Measurements from ENCODE around the gene LACC1.

Gene LACC1

DNA sequence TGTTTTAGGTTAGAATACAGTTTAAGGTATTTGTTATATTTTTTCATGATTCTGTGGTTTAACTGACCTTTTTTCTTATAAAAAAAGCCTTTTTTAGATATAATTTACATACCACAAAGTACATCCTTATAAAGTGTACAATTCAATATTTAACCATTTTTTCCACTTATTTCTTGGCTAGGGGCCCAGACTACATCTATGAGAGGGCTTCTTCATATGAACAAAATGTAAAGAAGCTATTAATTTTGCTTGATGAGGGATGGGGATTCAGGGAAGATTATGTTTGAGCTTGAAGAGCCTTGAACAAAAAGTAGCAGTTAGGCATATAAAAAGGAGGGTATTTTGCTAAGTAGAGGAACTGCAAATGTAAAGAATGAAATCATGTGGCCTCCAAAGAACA is 2.4 kb upstream of the LACC1 start:
- TF ChIP-seq, protein P1, sequence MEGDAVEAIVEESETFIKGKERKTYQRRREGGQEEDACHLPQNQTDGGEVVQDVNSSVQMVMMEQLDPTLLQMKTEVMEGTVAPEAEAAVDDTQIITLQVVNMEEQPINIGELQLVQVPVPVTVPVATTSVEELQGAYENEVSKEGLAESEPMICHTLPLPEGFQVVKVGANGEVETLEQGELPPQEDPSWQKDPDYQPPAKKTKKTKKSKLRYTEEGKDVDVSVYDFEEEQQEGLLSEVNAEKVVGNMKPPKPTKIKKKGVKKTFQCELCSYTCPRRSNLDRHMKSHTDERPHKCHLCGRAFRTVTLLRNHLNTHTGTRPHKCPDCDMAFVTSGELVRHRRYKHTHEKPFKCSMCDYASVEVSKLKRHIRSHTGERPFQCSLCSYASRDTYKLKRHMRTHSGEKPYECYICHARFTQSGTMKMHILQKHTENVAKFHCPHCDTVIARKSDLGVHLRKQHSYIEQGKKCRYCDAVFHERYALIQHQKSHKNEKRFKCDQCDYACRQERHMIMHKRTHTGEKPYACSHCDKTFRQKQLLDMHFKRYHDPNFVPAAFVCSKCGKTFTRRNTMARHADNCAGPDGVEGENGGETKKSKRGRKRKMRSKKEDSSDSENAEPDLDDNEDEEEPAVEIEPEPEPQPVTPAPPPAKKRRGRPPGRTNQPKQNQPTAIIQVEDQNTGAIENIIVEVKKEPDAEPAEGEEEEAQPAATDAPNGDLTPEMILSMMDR (IDR thresholded peaks at IDR 0.05): no peak

DNA sequence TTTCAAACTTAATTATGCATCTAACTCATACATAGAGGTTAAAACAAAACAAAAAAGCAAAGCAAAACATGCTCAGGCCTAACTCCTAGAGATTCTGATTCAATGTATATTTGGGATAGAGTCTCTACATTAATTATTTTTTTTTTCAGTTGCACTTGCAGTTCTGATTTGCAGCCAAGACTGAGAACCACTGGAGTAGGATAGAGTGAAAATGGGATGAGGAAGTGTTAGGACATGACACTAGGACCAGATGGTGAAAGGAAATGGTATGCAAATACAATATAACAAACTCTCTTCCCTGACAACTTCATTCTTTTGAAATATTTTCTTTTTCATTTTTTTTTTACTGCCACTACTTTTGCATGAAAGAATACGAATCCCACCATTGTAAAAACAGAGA is 1.9 kb upstream of the LACC1 start:
- TF ChIP-seq, protein P1 (IDR thresholded peaks at IDR 0.05): no peak

DNA sequence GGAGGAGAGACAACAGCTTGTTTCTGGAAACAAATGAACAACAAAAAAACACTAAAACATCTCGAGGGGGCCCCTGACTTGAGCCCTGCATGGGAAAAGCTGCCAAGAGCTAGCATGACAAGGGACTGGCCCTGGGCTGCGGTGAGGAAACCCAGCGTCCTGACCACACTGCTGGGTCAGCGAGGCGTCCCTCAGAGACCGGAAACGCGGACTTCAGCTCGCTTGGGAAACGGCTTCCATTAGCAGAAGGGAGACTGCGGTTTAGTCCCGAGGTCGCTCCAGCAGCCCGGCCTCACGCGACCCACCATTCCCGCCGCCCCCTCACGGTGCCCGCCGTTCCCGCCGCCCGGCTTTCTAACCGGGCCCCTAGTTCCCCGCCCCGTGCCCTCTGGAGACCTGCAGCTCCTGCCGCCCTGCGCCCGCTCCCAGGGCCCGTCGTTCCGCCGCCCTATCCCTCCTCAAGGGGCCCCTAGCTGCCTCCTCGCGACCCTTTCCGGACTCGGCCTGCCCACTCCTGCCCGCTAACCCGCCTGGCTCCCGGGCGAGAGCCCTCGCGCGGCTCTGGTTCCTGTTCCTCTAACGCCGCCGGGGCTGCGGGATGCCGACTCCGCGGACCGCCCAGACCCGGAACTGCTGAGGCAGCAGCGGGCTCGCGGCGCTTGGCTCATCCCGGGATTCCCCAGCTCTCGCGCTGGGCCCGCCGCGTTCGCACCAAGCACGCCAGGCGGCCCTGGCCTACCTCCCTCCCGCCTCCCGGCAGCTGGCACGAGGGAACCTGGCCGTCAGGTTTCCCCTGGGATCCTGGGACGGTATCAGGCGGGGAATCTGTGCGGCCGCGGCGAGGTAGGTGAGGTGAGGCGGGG is 581 bp upstream of the LACC1 start, which contains the start of gene CCDC122:
Gene CCDC122 (minus strand): TSS at position 849 of the 863 bp plus-strand sequence. CDS start 10,364 bp downstream, outside the sequence.
- TF ChIP-seq, protein P1 (IDR thresholded peaks at IDR 0.05): no peak

DNA sequence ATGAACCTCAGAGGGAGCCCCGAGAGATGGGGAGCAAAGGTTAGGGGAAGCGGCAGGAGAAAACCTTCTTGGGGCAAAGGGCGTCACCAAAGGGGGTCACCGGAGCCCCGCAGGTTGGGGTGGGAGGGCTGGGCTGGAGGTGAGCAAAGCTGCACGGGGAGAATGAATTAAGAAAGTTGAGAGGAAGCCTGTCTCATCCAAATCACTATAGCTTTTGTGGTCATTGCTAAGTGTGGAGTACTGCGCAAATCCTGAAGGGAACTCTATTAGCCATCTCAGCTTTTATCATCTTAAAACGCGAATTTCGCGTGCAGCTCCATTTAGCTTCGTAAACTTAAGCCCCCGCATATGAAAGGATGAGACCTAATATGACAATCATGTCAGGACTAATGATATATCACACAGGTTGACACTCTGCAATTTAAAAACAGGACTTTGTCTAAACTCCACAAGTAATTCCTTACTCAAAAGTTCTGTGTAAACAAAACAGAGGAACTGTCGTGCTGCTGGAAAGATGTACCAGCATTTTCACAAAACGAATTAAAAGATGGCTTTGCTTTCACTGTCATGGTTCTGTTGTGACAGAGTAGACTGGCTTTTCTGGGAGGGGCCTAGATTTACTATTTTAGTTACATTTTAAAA is 631 bp downstream of the LACC1 start:
- TF ChIP-seq, protein P1 (IDR thresholded peaks at IDR 0.05): no peak

DNA sequence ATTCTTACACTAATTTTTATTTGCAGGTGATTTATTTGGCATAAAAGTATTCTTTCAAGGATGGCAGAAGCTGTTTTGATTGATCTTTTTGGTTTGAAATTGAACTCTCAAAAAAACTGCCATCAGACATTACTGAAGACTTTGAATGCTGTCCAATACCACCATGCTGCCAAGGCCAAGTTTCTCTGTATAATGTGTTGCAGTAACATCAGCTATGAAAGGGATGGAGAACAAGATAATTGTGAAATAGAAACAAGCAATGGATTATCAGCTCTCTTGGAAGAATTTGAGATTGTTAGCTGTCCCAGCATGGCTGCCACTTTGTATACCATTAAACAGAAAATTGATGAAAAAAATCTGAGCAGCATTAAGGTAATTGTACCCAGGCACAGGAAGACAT is 1.2 kb downstream of the LACC1 start:
- TF ChIP-seq, protein P1 (IDR thresholded peaks at IDR 0.05): no peak

DNA sequence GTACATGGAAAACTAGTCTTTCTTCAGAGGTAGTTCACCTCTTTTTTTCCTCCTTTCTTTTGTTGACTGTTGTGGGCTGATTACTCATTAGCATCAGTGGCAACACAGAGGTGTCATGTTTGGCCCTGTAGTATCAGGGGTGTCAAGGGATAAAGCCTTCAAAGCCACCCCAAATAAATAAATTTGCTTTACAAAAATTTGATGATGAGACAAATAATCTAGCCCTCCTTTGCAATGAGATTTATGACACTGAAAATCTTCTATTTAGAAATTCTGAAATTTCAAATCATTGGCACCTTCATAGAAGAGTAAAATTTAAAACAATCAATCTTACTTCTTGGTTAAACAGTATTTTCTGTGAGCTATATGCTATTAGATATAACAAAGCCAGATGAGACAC is 1.9 kb downstream of the LACC1 start:
- TF ChIP-seq, protein P1 (IDR thresholded peaks at IDR 0.05): no peak

DNA sequence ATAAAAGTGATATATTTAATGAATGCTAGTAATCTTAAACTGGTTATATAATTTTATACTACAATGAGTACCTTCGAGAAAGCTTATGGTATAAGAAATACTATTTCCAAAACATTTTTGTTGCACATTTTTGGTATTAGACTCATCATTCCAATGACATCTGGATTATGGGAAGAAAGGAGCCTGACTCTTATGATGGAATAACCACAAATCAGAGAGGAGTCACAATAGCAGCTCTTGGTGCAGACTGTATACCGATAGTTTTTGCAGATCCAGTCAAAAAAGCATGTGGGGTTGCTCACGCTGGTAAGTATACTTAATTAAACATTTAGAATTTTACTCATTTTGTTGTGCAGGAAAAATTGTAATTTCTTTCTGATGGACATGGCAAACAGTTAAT is 3.9 kb downstream of the LACC1 start:
- TF ChIP-seq, protein P1 (IDR thresholded peaks at IDR 0.05): no peak
